Mesenteric fat pad (tissue), 1 donor: ENCODE measurements around the gene ARHGEF39. TPM values are rescaled to one million over a fixed set of nuclear protein-coding genes. Genes with fewer than 3 reads are reported as not detected.

Experiments used
- DNase-seq: peaks from one replicate; pipeline ENCODE4 v3.0.0-alpha.2; 2020; ENCODE audit warnings: low spot score
- total RNA-seq: library from RNA; stranded (reverse); fragmentation: NEBNext Ultra II Directional; extraction: Animal tissue kit (Norgen Biotek cat#: 25700); gene quantifications from one replicate; pipeline ENCODE4 v1.2.1, GENCODE V29; 2021
- donor health status: DM: yes; HTN: yes; CAD: no.

Gene ARHGEF39
- total RNA-seq, 1 donor from 2014 or later = 0.58 TPM

DNA sequence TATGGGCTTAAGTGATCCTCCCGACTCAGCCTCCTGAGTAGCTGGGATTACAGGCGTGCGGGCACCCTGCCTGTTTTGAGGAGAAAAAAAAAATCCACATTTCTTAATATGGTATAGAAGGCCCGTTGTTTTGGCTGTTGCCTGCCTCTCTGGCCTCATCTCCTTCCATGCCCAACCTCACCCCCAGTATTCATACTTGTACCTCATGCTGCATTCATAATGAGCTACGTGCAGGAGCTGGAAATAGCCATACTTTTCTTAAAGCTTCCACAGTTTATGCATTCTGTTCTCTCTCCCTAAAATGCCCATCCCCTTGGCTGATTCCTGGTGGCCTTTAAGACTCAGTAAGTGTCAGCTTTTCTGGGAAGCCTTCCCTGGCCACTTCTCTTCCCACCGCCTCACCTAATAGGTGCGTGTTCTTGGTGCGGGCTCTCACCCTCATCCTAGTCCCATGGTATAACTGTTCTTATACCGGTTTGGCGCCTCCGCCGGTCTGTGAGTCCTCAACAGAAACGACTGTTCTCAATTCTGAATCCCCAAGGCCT lies 26.8 kb upstream of the ARHGEF39 start:
- DNase-seq = no peak

DNA sequence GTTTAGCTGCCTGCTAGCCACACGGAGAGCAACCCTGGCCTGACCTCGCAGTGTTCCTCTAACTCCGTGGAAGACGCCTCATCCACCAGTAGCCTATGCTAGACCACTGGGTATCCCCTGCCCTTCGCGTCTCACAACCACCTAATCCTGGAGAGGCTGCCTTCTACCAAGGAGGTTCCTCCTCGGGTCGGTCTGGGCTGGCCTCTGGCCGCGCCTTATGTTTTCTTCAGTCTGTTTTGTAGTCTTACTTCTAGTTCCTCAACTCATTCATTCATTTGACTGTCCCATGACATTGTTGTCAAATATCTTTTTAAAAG lies 26.3 kb upstream of the ARHGEF39 start:
- DNase-seq = no peak

GRCh38 chr9:35690614-35691333 lies 25.8 kb upstream of the ARHGEF39 start:
- peak; percentile 93 for DNase-seq

DNA sequence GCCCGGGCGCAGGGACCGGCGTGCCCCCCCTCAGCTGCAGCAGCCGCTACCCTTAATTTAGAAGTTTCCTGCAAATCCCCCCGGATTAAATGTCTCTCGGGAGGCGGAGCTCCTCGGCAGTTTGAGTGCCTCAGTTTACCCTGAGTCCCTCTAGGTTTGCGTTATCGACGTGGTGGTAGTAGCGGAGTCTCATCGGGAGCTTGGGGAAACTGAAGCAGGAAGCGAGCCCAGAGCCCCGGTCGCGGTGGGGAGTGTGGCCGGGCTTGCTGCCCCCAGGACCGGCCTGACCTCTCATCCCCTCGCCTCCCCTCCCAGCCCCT lies 25.3 kb upstream of the ARHGEF39 start:
- DNase-seq = no peak

GRCh38 chr9:35689542-35690293 lies 24.7 kb upstream of the ARHGEF39 start, which contains the start of gene TPM2:
Gene TPM2 (minus strand): TSS chr9:35689925. CDS start chr9:35689817, 108 bp downstream.
- DNase-seq = no peak

GRCh38 chr9:35688558-35689541 lies 23.9 kb upstream of the ARHGEF39 start:
- DNase-seq = no peak

GRCh38 chr9:35687972-35688557 lies 23.1 kb upstream of the ARHGEF39 start:
- no peak for DNase-seq

DNA sequence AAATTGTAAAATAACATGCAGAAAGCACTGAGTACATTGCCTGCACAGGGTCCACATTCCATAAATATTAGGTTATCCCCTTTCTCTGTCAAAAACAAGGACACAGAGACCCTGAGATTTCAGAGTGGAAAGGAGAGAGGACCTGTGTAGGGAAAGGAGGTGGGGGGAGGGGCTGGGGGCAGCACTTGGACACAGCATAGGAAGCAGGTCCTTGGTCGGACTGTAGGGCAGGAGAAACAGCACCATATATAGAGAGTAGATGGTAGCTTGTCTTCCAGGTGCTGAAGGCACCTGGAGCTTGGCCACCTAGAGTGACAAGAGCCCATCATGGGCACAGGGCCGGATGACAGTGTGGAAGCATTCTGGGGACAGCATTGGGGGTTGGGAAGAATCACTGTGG lies 22.3 kb upstream of the ARHGEF39 start:
- no peak for DNase-seq

GRCh38 chr9:35686222-35687203 lies 21.5 kb upstream of the ARHGEF39 start:
- DNase-seq = no peak

DNA sequence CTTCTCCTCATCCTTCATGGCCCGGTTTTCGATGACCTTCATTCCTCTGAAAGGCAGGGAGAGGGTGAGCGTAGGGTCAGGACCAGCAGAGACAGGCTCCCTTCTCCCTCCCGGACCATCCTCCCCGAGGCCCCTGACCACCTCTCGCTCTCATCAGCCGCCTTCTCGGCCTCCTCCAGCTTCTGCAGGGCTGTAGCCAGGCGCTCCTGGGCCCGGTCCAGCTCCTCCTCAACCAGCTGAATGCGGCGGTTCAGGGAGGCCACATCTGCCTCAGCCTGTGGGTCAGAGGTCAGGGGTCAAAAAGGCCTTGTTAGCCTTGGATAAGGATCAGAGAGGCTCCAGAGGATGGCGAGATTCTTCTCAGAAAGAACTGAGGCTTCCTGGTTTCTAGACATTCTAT lies 20.5 kb upstream of the ARHGEF39 start:
- no peak for DNase-seq

DNA sequence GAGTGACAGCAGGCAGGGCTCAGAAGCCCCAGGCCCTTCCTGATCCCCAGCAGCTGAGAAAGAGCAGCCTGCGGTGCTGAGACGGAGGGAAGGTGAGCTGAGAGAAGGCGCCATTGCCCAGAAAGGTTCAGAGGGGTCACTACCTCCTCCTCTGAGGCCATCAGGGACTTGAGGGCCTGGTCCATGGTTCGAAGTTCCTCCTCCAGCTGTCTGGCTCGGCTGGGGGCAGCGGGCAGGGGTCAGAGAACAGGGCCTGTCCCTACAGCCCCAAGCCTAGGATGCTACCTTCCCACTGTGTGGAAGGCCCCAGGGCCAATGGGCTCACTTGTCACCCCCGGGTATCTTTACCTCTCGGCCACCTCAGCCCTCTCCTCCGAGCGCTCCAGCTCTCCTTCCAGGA lies 19.9 kb upstream of the ARHGEF39 start:
- DNase-seq = no peak

- no peak for DNase-seq
Measured at GRCh38 chr9:35683323-35683722, 18.3 kb upstream of the ARHGEF39 start.

DNA sequence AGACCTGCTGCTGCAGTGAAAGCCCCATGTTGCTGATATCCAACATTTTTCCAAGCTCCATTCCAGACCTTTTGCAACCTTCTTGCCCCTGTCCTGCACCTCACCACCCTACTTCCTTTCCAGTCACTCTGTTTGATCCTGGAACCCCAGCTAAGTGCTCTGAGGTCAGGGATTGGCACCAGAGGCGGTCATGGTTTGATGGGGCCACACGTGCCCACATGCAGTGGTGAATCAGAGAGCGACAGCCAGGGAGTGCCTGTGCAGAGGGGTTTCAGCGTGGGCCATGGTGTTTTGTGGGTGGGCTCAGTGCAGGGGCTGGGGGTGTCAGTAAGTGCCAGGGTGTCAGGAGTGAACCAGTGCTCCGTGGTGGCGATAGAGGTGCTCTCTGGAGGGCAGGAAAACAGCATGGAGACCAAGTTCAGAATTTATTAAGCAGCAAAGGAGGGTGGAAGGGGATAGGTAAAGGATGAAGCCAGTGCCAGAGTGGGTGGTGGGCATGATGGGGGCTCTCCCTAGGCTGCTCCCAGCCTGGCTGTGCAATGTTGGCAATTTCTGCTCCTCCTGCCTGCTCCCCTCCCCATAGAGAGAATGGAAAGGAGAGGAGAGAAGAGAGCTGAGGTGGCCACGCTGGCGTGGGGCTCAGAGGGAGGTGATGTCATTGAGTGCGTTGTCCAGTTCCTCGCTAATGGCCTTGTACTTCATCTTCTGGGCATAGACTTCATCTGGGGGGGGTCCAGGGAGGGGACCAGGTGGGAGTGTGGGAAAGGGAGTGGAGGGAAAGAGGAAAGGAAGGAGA lies 17.7 kb upstream of the ARHGEF39 start:
- no peak for DNase-seq

- DNase-seq = no peak
Measured at GRCh38 chr9:35682051-35682450, 17.1 kb upstream of the ARHGEF39 start.

GRCh38 chr9:35681341-35682002 lies 16.5 kb upstream of the ARHGEF39 start:
- no peak for DNase-seq

DNA sequence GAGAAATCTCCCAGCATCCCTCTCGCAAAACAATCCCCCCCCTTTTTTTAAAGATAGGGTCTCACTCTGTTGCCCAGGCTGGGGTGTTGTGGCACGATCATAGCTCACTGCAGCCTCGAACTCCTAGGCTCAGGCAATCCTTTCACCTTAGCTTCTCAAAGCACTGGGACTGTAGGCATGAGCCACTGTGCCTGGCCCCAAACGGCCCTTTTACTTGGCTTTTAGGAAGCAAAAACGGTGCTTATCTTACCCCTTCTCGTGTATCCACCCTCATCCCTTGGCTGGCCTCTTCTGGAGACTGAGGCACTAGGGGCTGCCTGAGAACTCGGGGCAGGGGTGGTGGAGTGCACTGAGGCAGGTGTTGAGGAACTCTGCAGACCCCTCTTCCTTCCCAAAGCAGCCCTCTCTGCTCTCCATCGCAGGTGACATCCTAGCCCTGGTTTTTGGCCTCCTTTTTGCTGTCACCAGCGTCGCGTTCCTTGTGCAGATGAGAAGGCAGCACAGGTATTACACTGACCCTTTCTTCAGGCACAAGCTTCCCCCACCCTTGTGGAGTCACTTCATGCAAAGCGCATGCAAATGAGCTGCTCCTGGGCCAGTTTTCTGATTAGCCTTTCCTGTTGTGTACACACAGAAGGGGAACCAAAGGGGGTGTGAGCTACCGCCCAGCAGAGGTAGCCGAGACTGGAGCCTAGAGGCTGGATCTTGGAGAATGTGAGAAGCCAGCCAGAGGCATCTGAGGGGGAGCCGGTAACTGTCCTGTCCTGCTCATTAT lies 15.5 kb upstream of the ARHGEF39 start:
- DNase-seq = no peak

DNA sequence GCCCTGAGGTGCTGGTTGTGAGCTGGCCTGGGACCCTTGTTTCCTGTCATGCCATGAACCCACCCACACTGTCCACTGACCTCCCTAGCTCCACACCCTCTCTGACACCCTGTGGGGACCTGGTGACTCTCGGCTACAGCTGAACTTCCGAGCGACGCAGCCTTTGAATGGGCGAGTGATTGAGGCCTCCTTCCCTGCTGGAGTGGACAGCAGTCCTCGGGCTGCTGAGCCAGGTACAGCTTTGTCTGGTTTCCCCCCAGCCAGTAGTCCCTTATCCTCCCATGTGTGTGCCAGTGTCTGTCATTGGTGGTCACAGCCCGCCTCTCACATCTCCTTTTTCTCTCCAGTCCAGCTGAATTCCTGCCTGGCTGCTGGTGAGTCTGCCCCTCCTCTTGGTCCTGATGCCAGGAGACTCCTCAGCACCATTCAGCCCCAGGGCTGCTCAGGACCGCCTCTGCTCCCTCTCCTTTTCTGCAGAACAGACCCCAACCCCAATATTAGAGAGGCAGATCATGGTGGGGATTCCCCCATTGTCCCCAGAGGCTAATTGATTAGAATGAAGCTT lies 14.9 kb upstream of the ARHGEF39 start:
- DNase-seq = no peak
